NCI-H82 treated with DMSO at 0.1 percent for 48 hours (cell line): ENCODE data around the gene CSF3.

Experiments used
- DNase-seq: peaks from one replicate; lab custom pipeline; 2025; ENCODE audit not compliant: unreplicated experiment; lab: John Stamatoyannopoulos, UW

The CSF3 gene

DNA sequence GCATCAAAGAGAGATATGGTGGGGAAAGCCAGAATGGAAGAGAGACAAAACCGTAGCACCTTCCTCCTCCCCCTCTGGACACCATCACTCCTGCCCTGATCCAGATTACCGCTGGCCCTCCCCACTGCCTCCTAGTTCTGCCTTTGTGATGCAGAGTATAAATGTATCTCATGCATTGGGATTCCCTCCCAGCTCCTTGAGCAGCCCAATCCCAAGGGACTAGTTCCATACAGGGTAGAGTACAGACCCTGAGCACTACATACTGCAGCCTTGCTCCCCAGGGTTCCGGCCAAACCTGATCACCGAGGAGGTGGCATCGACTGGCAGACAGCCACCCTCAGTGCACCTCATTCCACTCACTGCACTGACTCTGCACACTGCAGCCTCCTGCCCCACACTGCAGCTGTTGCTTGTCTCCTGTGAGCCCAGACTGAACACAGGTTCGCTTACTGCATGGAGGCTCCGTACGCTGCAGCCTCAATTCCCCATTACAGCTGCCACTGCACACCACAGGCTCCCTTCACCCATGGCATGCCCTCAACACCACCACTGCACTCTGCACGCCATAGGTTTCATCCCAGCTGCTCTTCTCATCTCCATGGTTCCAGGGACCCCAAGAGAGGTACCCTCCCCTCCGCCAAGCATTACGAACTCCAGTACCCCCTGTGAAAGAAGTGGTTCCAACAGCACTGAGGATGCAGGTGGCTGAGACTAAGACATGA is 45.8 kb downstream of the CSF3 start:
- no peak for DNase-seq

DNA sequence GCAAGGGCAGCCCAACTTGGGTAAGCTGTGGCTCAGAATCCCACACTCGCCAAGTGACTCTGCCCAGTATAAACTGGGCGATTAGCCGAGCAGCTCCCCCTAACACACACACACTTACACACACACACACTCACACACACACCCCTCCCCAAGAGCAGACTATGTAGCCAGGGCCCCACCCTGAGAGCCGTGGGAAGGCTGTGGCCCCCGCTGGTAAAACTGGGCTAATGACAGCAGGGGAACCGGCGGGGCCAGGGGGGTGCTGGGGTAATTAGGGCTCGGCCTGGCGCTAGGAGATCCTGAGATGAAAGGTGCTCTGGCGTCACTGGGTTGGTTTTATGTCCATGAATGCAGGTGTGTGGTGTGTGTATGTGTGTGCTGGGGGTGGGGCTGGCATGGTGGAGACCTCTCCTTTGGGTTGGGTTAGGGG is 46.4 kb downstream of the CSF3 start:
- no peak for DNase-seq

DNA sequence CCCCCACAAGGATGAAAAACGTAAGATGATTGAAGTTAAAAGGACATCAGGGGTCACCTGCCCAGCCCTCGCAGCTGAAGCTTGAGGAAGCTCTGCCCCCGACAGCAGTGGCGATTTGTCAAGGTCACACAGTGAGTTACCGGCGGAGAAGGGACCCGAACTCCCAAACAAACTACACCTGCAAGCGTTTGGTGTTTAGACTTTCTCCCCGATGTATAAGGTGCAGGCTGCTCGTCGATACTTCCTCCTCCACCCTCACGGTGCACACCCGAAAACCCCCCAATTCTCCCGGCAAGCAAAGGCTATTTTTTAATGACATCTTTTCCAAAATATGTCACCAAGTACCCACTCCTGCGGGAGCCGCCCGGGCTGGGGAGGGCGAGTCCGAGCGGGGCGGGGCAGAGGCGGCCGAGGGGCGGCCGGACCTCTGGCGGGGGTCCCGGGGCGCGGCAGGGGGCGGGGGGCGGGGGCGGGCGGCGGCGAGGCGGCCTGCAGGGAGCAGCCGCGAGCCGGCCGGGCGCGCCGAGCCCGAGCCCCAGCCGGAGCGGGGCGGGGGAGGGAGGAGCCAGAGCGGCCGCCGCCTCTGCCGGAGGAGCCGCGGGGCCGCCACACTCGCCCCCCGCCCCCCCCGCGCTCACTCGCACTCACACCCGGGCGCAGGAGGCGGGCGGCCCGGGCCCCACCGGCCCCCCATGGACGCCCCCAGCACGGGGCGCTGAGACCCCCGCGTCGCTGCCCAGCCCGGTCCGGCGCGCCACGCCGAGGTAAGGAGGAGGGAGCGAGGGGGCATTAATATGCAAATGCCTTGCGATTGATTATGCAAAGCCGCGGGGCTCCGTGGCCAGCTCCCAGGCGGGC is 47.3 kb downstream of the CSF3 start, which contains the start of gene THRA:
THRA (plus strand) TSS at position 637 of the 858 bp plus-strand sequence. CDS start 11,524 bp downstream, outside the sequence.
- DNase-seq = peak; percentile 27

DNA sequence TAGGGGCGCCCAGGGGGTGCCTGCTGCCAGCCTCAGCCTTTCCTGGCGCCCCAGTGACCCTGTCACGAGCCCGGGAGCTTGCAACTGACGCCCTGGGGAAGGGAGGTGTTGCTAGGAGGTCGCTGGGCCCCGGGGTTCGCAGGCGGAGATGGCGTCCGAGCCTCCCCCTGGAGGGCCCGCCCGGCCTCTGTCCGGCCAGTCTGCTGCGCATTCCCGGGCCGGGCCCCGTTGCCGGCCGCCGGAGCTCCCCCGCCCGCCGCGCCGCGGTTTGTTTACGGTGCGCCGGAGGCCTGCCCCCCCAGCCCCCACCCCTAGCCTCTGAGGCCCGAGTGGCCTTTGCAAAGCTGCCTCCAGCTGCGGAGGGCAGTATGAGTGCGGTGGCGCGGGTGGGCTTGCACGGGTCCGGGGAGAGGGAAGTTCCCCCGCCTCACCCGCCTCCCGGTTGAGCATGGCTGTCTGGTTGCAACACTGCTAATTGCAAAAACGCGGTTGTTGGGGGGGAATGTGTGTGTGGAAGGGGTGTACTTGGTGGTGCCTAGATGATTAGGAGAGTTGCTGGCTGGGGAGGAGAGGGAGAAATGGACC is 48.0 kb downstream of the CSF3 start:
- no peak for DNase-seq

DNA sequence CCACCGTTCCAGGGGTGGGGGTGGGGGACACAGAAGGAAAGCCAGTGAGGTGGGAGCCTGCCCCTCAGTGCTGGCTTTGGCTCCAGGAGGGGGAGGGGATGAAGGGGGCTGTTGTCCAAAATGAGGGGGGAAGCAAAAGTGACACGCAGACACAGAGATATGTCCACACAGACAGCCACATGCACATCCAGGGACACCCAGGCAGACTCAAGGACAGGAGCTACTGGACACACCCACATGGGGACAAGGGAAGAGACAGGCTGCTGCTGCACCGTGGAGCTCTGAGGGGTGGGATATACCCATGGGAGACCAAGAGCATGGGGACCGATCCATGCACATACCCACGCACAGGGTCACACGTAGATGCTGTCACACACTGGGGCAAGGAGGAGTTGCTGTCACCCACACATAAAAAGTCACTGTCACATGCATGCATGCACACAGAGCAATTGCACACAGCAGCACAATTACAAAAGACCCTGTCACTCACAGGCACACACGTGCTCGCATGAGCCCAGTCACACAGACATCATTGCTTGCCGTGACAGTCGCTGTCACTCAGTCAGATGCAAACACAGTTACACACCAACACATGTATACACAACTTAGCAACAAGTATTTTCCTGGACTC is 48.8 kb downstream of the CSF3 start:
- peak; percentile 11 for DNase-seq

DNA sequence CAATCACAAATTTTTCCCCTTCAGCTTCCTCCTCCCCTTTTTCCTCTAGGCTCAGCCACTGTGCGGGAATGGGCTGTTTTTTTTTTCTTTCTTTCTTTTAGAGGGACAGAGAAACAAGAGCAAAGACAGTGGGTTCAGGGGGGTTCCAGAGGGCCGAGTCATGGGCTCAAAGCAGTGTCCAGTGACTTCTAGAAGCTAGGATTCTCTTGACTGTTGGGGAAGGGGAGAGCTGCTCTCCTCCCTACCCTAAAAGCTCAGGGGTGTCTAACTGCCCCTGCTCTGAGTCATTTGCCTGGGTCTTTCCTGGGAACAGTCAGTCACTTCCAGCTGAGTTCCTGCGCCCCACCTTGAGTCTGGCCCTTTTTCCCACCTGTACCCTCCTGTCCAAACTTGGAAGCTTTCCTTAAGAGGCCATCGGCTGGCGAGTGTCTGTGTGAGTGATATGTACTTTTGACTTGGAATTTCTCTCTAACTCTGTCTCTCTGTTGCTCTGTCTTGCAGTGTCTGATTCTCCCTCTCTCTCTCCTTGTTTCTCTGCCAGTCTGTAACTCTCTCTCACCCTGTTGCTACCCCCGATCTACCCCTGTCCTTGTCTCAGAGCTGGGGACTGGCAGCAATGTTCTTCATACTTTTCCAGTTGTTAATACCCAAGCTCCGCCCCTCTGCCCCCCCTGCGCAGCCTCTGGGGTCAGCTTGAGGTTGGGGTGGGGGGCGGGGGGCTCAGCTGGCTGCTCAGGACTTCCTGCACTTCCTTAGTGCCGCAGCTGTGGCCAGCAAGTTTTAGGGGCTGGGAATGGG is 49.9 kb downstream of the CSF3 start:
- no peak for DNase-seq

DNA sequence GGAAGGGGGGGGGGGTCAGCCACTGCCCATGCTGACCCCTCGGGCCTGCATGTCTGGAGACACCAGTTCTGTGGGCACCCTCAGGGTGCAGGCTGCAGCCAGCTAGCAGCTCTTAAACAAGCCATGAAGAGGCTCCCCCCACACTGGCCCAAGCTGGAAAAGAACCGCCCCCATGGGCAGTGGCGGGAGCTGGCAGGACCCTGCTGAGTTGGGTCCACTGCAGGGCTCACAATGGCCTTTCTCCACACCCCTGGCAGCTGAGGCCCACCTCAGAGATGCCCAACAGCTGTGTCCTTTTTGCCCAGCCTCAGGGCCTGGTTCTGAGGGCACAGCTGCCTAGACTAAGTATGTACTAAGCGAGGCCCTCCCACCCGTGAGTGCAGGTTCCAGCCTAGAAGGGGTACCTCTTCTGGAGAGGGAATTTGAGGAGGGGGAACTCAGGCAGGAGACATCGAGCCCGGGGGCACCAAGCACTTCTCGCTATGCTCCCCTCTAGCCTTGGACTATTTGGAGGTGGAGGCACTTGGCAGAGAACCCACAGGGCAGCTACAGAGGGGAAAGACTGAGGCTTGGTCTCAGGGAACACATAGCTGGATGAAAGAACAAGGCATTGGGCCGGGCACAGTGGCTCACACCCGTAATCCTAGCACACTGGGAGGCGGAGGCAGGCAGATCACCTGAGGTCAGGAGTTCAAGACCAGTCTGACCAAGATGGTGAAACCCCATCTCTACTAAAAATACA is 50.7 kb downstream of the CSF3 start:
- no peak for DNase-seq
